Fibroblast of skin of abdomen (primary cell): Measurements from ENCODE around the gene NKAIN2.
"Not testable (repeated sequence)": the region's sequence is repeated elsewhere in the genome, so short reads cannot be mapped to it uniquely, and the experiment has no call there.

Experiments used
- DNase-seq: peaks from one replicate; pipeline ENCODE4 v3.0.0-alpha.2; 2013

Gene NKAIN2

GRCh38 chr6:124226396-124226795 lies 422.7 kb downstream of the NKAIN2 start:
- DNase-seq, result peak; percentile 69

DNA sequence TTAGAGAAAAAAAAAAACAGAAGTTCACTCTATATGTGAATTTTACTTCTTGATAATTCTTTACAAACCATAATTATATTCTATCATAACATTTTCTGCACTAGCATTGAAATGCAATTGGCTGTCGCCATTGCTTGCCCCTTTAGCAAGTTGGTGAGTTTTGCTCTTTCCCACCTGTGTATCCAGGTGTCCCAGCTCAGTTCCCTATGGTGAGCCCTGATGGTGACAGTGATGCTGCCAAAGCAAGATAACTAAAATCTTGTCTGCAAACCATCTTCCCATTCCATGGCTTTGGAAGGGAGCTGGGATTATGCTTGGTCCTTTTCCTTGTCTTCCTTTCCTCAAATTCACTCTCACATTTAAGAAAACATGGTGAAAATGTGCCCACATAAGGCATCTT lies 429.6 kb downstream of the NKAIN2 start:
- no peak for DNase-seq

- no peak for DNase-seq
Measured at GRCh38 chr6:124234801-124235200, 431.1 kb downstream of the NKAIN2 start.

DNA sequence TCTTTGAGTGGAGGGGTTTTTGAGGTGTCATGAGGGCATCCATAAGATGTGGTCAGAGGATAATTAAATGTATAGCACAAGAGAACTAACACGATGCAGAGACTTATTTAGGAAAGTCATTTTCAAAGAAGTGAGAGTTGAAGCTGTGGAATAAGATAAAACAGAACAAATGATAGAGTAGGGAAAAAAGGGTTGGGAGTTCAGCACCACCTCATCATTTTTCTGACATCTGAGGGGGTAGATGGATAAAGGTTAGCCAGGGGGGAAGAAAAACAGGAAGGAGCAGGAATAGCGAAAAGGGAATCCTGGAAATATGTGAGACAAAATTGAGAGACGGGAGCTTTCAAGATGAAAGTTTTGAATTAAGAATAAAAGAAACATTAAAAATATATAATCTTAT lies 434.2 kb downstream of the NKAIN2 start:
- DNase-seq, result no peak

DNA sequence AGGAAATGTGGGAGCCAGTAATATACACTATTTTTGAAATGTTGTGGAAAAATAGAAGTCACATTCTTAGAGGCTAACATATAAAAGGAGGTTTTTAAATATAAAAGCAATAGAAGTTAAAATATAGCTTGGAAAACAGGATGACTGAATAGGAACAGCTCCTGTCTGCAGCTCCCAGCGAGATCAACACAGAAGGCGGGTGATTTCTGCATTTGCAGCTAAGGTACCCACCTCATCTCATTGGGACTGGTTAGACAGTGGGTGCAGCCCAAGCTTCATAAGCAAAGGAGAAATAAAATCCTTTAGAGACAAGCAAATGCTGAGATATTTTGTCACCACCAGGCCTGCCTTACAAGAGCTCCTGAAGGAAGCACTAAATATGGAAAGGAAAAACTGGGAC lies 434.7 kb downstream of the NKAIN2 start:
- not testable (repeated sequence) for DNase-seq

DNA sequence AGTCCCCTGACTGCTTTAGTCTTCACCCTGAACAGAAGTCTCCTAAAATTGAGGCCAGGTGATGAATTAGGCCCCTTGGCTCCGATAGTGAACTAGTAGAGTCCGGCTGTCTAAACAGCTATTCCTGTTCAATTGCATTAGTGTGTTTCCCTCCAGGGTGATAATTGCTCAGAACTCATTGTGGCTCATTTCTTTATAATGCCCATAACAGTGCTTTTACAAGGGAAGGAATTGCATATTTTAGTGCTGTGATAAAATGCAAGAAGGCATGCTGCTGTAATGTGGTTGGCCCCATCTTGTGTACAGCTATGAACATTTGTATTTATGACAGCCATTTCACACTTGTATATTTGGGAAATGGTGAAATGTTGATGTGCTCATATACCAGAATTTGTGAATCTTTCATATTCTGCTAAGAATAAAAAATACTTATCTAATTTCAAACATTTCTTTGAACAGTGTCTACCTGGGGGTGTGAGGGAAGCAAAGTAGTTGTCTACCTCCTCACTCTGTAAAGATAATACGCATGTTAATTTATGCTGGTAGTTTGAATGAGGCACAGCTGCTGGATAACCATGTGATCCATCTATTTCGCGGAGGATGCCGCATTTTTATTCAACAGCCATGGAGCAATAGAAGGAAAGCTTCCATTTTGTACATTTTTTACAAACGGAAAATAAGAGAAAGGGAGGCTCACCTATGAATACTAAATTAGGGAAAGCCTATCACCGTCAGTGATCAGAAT lies 451.4 kb downstream of the NKAIN2 start:
- DNase-seq, result no peak

GRCh38 chr6:124260337-124260736 lies 456.7 kb downstream of the NKAIN2 start:
- DNase-seq, result no peak

DNA sequence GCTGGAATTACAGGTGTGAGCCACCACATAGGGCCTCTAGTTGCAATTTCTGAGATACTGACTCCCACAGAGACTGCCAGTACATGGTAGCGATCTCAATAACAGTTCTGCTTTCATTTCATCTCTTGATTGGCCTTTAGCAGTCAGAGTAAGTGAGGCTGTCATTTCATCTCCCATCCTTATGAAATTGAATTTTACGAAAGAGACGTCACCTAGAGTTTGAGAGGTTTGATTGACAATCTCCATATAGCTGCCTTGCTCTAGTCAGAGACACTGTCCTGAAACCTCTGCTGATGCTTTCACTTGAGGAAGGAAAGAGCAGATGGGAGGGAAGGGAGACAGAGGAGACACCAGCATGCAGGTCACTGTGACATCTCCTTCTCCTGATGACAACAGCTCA lies 466.1 kb downstream of the NKAIN2 start:
- no peak for DNase-seq

GRCh38 chr6:124273701-124274100 lies 470.0 kb downstream of the NKAIN2 start:
- DNase-seq, result no peak

DNA sequence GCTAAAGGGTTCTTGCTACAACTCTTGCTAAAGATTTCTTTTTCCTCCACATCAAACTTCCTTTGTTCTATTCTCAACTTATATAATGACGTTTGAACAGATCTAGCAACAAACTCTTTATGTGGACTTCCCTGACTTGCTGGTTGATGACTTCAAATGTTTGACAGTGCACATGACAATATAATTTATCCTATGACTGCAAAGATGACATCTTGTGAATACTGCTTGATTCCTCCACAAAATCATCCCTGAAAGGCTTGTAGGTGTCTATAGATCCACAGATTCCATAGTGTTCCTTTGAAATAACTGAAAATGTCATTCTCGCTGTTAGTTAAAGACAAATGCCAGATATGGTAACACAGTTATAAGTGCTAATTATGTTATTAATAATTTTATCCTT lies 478.9 kb downstream of the NKAIN2 start:
- no peak for DNase-seq

DNA sequence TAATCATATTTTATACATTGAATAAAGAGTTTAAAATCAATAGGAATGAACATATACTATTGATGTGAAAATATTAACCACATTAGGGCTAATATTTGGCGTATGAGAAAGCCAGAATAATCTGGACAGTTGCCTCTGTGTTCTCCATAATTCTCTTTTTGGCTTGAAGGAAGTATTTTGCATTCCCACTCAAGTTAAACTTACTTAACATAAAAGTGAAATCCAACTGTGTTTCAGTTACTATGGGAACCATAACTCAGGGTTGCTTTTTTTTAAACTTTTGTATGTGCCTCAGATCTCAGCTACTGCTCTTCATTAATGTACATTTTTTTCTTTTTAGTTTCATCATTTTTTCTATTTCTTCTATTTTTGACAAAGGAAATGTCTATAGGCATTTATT lies 479.8 kb downstream of the NKAIN2 start:
- no peak for DNase-seq

- no peak for DNase-seq
Measured at GRCh38 chr6:124285146-124285545, 481.5 kb downstream of the NKAIN2 start.

DNA sequence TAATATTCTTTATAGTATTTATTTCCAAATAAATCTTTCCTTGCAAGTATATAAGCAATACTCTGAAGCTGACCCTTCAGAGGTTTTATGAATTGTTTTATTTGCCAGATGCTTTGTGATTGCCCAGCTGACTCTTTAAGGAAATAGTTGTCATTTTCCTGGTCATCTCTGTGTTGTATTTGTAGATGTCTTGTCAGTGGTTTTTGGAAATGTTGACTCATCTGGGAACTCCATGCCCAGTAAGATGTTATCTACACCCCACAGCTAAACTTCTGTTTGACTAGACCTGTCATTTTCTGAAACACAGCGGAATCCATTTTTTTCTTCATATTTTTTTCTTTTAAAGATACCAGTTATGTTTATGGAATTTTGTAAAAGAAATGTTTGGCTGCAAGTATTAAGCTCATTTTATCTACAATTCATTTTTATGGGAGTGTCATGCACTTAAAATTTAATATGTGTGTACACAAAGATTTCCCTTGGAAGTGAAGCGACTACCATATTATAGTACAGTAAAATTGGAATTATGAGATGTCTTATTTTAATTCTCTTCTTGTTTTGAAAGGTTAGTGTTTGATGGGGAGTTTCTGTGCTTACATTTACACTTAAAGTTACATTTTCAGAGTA lies 491.0 kb downstream of the NKAIN2 start:
- DNase-seq, result peak; percentile 0

- no peak for DNase-seq
Measured at GRCh38 chr6:124297507-124297906, 493.8 kb downstream of the NKAIN2 start.

GRCh38 chr6:124298730-124299129 lies 495.1 kb downstream of the NKAIN2 start:
- no peak for DNase-seq

DNA sequence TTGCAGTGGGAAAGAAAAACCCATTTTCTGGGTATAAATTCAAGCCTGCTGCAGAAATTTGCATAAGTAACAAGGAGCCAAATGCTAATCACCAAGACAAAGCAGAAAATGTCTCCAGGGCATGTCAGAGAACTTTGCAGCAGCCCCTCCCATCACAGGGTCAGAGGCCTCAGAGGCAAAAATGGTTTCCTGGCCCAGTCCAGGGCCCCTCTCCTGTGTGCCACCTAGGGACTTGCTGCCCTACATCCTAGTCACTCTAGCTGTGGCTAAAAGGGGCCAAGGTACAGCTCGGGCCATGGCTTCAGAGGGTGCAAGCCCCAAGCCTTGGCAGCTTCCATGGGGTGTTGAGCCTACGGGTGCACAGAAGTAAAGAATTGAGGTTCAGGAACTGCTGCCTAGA lies 497.2 kb downstream of the NKAIN2 start:
- not testable (repeated sequence) for DNase-seq

GRCh38 chr6:124303971-124304370 lies 500.3 kb downstream of the NKAIN2 start:
- no peak for DNase-seq

GRCh38 chr6:124310139-124310538 lies 506.5 kb downstream of the NKAIN2 start:
- no peak for DNase-seq

DNA sequence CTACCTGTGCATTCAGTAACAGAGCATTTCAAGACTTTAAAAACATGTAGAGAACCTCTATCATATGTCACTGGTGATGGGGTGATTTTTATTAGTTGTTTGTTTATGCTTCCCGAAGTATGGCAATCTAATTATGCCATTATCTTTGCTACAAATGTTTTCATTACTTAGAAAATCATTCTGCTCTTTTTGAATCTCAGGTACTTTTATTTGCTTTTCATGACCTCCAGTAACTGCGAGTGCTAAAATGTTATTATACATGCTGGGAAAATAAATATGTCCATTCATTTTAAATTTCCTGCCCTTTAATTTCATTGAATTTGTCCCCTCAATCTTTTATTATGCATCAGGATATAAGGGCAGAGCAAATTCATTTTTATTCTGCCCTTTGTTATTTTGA lies 515.7 kb downstream of the NKAIN2 start:
- DNase-seq, result no peak

DNA sequence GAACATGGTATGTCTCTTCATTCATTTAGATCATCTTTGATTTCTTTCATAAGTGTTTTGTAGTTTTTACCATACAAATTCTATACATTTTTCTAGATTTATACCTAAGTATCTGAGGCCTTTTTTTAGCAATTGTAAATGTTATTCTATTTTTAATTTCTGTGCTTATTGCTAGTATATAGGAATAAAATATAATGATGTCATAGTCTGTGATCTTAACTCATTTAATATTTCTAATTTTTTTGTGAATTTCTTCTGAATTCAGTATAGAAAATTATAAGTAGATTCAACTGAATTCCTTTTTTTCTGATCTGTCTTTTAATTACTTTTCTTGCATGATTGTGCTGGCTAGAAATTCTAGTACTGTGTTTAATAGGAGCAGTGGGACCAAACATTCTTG lies 520.6 kb downstream of the NKAIN2 start:
- DNase-seq, result no peak

DNA sequence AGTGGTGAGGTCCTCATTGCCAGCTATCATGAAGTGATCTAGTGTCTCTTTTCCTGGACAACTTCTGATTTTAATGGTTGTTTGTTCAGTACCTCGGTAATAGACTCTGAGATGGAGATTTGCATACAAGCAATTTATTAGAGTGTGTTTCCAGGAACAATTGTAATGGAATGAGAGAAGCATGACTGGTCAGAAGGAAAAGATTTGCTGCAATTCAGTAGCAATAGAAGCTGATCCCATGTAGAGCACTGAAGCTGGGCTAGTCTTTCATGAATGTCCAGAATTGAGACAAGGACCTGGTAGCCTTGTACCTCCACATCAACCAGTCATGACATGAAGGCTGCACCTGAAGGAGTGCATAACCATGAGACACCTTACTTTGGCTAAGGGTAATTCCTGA lies 526.5 kb downstream of the NKAIN2 start:
- no peak for DNase-seq

DNA sequence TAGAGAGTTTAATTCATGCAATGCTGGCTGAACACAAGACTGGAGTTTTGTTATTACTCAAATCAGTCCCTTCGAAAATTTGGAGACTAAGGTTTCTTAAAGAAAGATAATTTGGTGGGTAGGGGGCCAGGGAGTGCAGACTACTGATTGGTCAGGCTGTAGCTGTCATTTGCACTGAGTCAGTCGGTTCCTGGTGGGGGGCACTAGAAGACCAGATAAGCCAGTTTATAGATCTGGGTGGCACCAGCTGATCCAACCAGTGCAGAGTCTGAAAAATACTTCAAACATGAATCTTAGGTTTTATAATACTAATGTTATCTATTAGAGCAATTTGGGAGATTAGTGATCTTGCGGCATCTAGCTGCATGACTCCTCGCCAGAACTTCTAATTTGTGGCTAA lies 530.7 kb downstream of the NKAIN2 start:
- no peak for DNase-seq

DNA sequence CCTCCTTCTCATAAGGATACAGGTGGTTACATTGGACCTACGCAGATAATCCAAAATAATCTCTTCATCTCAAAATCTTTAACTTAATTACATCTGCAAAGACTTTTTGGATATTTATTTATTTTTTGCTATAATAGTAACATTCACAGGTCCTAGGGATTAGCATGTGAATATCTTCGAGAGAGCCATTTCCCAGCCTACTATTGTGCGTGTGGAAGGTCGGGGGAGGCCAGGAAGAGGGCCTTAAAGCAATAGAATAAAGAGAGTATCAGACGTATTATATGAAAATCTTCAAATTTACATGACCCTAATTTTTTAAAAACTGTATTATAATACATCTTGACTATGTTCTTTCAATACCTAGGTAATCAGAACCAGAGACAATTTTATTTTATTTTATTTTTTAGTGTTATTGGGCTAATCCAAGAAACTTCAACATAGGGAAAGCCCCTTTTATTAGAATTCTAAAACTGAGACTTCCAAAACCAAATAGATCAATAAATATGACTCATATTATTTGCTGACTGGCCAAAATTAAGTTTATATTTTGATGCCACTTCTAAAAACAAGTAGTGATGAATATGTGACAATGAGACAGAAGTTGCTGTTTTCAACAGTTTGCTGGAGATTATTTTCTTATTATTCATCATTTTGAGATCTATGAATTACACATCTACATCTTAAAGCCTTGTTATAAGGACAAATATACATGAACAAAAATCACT lies 536.1 kb downstream of the NKAIN2 start:
- no peak for DNase-seq

DNA sequence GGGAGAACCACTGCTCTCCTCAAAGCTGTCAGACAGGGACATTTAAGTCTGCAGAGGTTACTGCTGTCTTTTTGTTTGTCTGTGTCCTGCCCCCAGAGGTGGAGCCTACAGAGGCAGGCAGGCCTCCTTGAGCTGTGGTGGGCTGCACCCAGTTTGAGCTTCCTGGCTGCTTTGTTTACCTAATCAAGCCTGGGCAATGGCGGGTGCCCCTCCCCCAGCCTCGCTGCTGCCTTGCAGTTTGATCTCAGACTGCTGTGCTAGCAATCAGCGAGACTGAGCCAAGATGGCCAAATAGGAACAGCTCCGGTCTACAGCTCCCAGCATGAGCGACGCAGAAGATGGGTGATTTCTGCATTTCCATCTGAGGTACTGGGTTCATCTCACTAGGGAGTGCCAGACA lies 544.7 kb downstream of the NKAIN2 start:
- DNase-seq, result not testable (repeated sequence)
